Astrocyte of the cerebellum (primary cell): ENCODE data around the gene OASL.

Experiments used
- DNase-seq: peaks from one replicate; pipeline ENCODE4 v3.0.0-alpha.2; 2011; ENCODE audit warnings: low read depth
- H3K4me3 ChIP-seq: 2 replicates; pipeline ENCODE4 v1.5.1; 2011; ENCODE audit warnings: mild to moderate bottlenecking, low read depth, low read length, moderate library complexity
- in situ Hi-C: cut with HindIII; loops from 2 replicates; pipeline ENCODE4 v1.10.0; 2017; ENCODE audit warnings: low sequenced_read_pairs
- TF ChIP-seq, protein P1 (sequence below): IDR thresholded peaks from 2 replicates; pipeline ENCODE4 v1.5.1; 2012; ENCODE audit warnings: low read length, low read depth, moderate library complexity, mild to moderate bottlenecking; ENCODE audit errors: missing control alignments

The OASL gene

GRCh38 chr12:121064116-121064515 lies 25.1 kb upstream of the OASL start:
- no peak overlapping the region for H3K4me3 ChIP-seq
- in situ Hi-C loops, result loop anchor here (5.0 kb wide), 1 partner anchor 83 kb away; no protein-coding TSS in a partner anchor
- no peak for DNase-seq
- TF ChIP-seq, protein P1, sequence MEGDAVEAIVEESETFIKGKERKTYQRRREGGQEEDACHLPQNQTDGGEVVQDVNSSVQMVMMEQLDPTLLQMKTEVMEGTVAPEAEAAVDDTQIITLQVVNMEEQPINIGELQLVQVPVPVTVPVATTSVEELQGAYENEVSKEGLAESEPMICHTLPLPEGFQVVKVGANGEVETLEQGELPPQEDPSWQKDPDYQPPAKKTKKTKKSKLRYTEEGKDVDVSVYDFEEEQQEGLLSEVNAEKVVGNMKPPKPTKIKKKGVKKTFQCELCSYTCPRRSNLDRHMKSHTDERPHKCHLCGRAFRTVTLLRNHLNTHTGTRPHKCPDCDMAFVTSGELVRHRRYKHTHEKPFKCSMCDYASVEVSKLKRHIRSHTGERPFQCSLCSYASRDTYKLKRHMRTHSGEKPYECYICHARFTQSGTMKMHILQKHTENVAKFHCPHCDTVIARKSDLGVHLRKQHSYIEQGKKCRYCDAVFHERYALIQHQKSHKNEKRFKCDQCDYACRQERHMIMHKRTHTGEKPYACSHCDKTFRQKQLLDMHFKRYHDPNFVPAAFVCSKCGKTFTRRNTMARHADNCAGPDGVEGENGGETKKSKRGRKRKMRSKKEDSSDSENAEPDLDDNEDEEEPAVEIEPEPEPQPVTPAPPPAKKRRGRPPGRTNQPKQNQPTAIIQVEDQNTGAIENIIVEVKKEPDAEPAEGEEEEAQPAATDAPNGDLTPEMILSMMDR, result no peak

GRCh38 chr12:121062391-121063045 lies 23.5 kb upstream of the OASL start:
- no peak overlapping the region for H3K4me3 ChIP-seq
- no peak for DNase-seq
- in situ Hi-C loops, result loop anchor here (5.0 kb wide), 1 partner anchor 85 kb away; no protein-coding TSS in a partner anchor

GRCh38 chr12:121061831-121062230 lies 22.8 kb upstream of the OASL start:
- TF ChIP-seq, protein P1, result peak; percentile 42
- DNase-seq, result no peak
- in situ Hi-C loops, result loop anchor here (5.0 kb wide), 1 partner anchor 85 kb away; no protein-coding TSS in a partner anchor
- no peak overlapping the region for H3K4me3 ChIP-seq

More at GRCh38 chr12:121062391-121063045, 23.5 kb upstream of the OASL start:
- TF ChIP-seq, protein P1, result no peak

DNA sequence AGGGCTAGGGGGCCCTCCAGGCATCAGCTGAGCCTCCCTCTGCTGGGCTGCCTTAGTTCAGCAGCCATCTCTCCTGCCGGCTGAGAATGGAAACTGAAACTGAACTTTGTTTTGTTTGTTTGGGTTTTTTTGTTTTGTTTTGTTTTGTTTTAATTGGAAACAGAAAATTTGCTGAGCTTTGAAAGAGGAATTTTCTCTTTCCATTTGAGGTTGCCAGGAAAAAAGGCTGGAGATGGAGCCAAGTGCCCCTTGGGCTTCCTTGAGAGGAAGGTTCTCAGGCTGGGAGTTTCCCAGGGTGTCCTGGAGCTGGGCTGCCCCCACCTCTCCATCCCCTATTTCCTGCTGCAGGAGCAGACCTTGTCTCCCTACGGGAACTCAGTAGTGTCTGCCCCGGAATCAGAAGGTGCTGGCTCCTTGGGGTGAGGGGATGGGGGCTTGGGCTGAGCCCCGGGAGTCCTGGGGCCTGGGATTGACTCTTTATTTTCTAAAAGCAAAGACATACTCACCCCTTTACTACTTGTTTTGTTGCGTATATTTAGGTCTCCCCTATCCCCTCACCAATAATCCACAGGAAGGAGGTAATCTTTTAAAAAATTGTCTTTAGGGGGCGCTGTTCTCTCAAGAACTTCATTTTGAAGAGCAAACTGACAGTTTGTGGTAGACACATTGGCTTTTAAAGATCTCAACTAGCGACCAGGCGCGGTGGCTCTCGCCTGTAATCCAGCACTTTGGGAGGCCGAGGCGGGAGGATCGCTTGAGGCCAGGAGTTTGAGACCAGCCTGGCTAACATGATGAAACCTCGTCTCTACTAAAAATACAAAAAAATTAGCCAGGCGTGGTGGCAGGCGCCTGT lies 21.3 kb upstream of the OASL start:
- H3K4me3 ChIP-seq, result no peak overlapping the region
- in situ Hi-C loops, result loop anchor here (5.0 kb wide), 1 partner anchor 87 kb away; no protein-coding TSS in a partner anchor
- TF ChIP-seq, protein P1, result peak; percentile 66
- DNase-seq, result no peak

DNA sequence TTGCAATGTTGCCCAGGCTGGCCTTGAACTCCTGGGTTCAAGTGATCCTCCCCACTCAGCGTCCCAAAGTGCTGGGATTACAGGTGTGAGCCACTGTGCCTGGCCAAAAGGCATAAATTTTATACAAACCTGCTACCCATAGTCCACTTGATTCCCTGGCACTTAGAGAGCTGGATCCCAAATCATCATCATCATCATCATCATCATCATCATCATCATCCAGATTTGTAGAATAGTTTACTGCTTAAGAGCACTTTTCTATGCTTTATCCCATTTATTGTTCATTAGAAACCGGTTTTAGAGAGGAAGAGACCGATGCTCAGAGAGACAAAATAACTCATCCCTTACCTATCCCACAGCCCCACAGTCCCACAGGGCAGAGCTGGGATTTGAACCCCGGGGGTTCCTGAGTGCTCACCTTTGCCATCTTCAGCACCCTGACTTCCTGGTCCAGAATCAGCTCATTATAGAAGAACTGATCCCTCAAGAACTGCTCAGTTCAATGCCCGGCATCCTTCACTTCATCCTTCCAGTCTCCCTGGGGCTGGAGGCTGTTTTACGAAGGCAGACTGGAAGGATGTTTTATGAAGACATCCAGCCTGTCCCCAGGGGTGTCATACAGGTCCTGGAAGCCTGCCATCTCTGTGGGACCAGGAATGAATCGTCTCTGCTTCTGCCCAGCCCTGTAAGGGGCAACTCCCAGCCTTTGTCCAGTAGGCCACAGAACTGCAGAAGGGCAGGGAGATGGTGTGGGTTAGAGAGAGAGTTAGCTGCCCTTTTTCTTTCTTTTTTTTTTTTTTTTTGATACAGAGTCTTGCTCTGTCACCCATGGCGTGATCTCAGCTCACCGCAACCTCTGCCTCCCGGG lies 20.2 kb upstream of the OASL start:
- TF ChIP-seq, protein P1, result no peak
- DNase-seq, result no peak
- in situ Hi-C loops, result no loop called here
- H3K4me3 ChIP-seq, result no peak overlapping the region

- in situ Hi-C loops, result no loop called here
- DNase-seq, result no peak
These were observed 18.7 kb upstream of the OASL start for GRCh38 chr12:121057794-121058193.

More at GRCh38 chr12:121057794-121058193, 18.7 kb upstream of the OASL start:
- H3K4me3 ChIP-seq, result no peak overlapping the region
- TF ChIP-seq, protein P1, result no peak
